ENCODE results near the gene FAM124A.
A peak's percentile ranks its signal among the peaks of the same experiment; 100 is the strongest.

GRCh38 chr13:51286135-51287002, 64.2 kb downstream of the FAM124A start:
- TF ChIP-seq POLR2A (IDR thresholded peaks at IDR 0.05) = no peak
- TF ChIP-seq CTCF (IDR thresholded peaks at IDR 0.05) = peak; percentile 70 to 85 (median 84)

Measured in upper lobe of left lung (tissue), 4 donors.